ENCODE results near the gene ANKDD1B.

The ANKDD1B gene

DNA sequence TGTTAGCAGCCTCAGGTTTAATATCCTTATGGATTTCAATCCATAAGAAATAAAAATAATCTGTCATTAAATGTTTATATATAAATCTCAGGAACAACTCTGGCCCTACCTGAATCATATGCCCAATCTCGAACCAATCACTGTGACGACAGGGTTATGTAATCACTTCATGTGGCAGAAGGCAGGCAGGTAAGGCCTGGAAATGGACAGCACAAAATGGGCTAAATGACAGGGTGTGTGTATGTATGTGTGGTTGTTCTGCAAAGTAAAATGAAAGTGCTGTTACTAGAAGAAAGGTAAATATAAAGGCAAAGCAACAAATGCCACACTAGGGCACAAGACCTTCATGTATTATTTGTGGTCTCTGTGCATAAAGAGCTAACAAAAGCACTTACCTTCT, 19.6 kb downstream of the ANKDD1B start:
- Histone ChIP-seq H3F3A (ENCODE audit: insufficient read depth) (no peaks in the 10 kb centered on the region), H2AFZ (ENCODE audit: low read depth, low read length, severe bottlenecking) (no peak overlapping the region), H3K27me3 (ENCODE audit: low read length) (no peaks in the 10 kb centered on the region), H3K27ac (ENCODE audit: low read depth, low read length) (no peak overlapping the region), H3K9ac (ENCODE audit: low read length) (no peak overlapping the region), H3K4me2 (ENCODE audit: low read depth, low read length, poor library complexity, severe bottlenecking) (no peak overlapping the region), H3K36me3 (ENCODE audit: low read length) (no peaks in the 10 kb centered on the region), H3K79me2 (ENCODE audit: insufficient read depth, low read length) (no peaks in the 10 kb centered on the region), H3K4me3 (ENCODE audit: insufficient read depth, low read length, poor library complexity, severe bottlenecking) (no peak overlapping the region), H3K9me3 (ENCODE audit: insufficient read depth, low read length) (no peaks in the 10 kb centered on the region), H4K20me1 (ENCODE audit: low read depth, low read length) (no peaks in the 10 kb centered on the region), H3K9me2 (replicated peaks; ENCODE audit: insufficient read depth, low read length) (no peaks in the 10 kb centered on the region)
- no peak for TF ChIP-seq EZH2phosphoT487 (conservative IDR thresholded peaks at IDR 0.05; ENCODE audit: low read length)

DNA sequence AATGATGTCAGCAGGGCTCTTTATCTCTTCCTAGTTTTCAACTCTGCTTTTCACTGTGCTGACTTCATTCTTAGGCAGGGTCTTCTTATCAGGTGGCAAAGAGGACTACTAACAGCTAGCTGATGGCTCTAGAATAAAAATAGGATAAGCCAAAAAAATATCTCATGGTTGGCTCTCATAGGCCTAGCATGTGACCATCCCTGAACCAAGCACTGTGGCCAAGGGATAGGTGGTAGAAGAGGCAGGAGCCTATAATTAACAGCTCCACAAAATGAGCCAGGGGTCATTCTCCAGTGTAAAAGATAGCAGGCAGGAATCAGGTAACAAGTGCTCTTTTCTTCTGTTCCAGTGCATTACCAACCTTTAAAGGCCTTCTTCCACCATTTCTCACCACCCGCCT, 21.1 kb downstream of the ANKDD1B start:
- no peaks in the 10 kb centered on the region for H3K36me3 ChIP-seq (ENCODE audit: low read length)
- no peak for TF ChIP-seq EZH2phosphoT487 (conservative IDR thresholded peaks at IDR 0.05; ENCODE audit: low read length)
- TF ChIP-seq, protein P1, sequence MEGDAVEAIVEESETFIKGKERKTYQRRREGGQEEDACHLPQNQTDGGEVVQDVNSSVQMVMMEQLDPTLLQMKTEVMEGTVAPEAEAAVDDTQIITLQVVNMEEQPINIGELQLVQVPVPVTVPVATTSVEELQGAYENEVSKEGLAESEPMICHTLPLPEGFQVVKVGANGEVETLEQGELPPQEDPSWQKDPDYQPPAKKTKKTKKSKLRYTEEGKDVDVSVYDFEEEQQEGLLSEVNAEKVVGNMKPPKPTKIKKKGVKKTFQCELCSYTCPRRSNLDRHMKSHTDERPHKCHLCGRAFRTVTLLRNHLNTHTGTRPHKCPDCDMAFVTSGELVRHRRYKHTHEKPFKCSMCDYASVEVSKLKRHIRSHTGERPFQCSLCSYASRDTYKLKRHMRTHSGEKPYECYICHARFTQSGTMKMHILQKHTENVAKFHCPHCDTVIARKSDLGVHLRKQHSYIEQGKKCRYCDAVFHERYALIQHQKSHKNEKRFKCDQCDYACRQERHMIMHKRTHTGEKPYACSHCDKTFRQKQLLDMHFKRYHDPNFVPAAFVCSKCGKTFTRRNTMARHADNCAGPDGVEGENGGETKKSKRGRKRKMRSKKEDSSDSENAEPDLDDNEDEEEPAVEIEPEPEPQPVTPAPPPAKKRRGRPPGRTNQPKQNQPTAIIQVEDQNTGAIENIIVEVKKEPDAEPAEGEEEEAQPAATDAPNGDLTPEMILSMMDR (IDR thresholded peaks at IDR 0.05; ENCODE audit: insufficient read depth, low read length, poor library complexity, severe bottlenecking) = no peak

DNA sequence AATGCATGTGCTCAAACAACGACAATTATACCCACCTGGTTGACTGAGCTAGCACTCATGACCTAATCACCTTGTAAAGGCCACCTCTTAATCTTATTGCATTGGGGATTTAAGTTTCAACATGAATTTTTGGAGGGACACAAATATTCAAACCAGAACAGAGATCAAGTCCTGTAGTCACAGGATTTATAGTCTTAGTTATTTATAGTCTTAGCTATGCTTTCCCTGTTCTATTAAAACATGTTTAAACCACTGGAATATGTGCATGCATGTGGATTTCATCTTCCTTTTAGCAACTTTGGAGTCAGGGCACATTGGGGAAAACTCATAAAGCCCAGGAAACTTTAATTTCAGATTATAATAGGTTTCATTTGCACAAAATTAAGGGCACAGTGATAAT, 26.7 kb downstream of the ANKDD1B start:
- H3K36me3 ChIP-seq (ENCODE audit: low read length) = no peaks in the 10 kb centered on the region
- no peak overlapping the region for H3K27ac ChIP-seq (ENCODE audit: low read depth, low read length)
- no peak for TF ChIP-seq EZH2phosphoT487 (conservative IDR thresholded peaks at IDR 0.05; ENCODE audit: low read length)
- TF ChIP-seq, protein P1 (IDR thresholded peaks at IDR 0.05; ENCODE audit: insufficient read depth, low read length, poor library complexity, severe bottlenecking) = no peak

More for the DNA sequence above, 21.1 kb downstream of the ANKDD1B start:
- H2AFZ ChIP-seq (ENCODE audit: low read depth, low read length, severe bottlenecking) = no peak overlapping the region
- H3K4me2 ChIP-seq (ENCODE audit: low read depth, low read length, poor library complexity, severe bottlenecking) = no peak overlapping the region
- H4K20me1 ChIP-seq (ENCODE audit: low read depth, low read length) = no peaks in the 10 kb centered on the region
- no peaks in the 10 kb centered on the region for H3K79me2 ChIP-seq (ENCODE audit: insufficient read depth, low read length)
- no peaks in the 10 kb centered on the region for H3K27me3 ChIP-seq (ENCODE audit: low read length)
- H3F3A ChIP-seq (ENCODE audit: insufficient read depth) = no peaks in the 10 kb centered on the region
- no peaks in the 10 kb centered on the region for H3K9me2 ChIP-seq (replicated peaks; ENCODE audit: insufficient read depth, low read length)
- H3K9me3 ChIP-seq (ENCODE audit: insufficient read depth, low read length) = no peaks in the 10 kb centered on the region
- H3K4me3 ChIP-seq (ENCODE audit: insufficient read depth, low read length, poor library complexity, severe bottlenecking) = no peak overlapping the region
- H3K9ac ChIP-seq (ENCODE audit: low read length) = no peak overlapping the region
- no peak overlapping the region for H3K27ac ChIP-seq (ENCODE audit: low read depth, low read length)

DNA sequence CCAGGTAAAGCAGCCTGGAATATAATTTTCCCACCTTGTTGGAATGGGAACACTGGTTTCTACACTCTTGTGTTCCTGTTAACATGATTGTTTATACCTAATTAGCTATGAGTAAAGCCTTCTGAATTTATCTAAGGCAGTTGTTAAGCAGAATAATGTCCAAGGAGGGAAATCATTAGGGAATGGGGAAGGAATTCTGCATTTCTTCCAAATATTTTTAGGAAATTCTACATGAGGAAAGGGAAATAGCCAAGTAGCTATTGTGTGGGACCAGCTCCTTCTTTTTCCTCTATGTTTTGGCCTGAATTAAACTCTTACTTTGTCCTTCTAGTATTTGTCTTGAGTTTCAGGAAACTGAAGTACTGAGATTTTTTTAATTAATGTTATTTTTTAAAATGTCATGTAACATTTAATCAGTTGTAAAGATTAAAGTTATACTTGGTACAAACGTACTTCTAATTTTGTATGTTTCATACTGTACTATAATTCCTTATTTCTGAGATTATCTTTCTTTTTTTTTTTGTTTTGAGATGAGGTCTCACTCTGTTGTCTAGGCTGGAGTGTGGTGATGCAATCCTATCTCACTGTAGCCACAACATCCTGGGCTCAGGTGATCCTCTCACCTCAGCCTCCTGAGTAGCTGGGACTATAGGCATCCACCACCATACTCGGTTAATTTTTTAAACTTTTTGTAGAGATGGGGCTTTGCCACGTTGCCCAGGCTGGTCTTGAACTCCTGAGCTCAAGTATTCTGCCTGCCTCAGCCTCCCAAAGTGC, 28.5 kb downstream of the ANKDD1B start:
- no peaks in the 10 kb centered on the region for H3F3A ChIP-seq (ENCODE audit: insufficient read depth)
- no peaks in the 10 kb centered on the region for H4K20me1 ChIP-seq (ENCODE audit: low read depth, low read length)
- H3K9ac ChIP-seq (ENCODE audit: low read length) = no peak overlapping the region
- H3K4me3 ChIP-seq (ENCODE audit: insufficient read depth, low read length, poor library complexity, severe bottlenecking) = no peak overlapping the region
- H3K9me2 ChIP-seq (replicated peaks; ENCODE audit: insufficient read depth, low read length) = no peaks in the 10 kb centered on the region
- H3K36me3 ChIP-seq (ENCODE audit: low read length) = no peaks in the 10 kb centered on the region
- no peaks in the 10 kb centered on the region for H3K79me2 ChIP-seq (ENCODE audit: insufficient read depth, low read length)
- H3K27me3 ChIP-seq (ENCODE audit: low read length) = no peaks in the 10 kb centered on the region
- no peak for TF ChIP-seq EZH2phosphoT487 (conservative IDR thresholded peaks at IDR 0.05; ENCODE audit: low read length)
- TF ChIP-seq, protein P1 (IDR thresholded peaks at IDR 0.05; ENCODE audit: insufficient read depth, low read length, poor library complexity, severe bottlenecking) = no peak
- no peak overlapping the region for H3K27ac ChIP-seq (ENCODE audit: low read depth, low read length)
- no peak overlapping the region for H2AFZ ChIP-seq (ENCODE audit: low read depth, low read length, severe bottlenecking)
- H3K4me2 ChIP-seq (ENCODE audit: low read depth, low read length, poor library complexity, severe bottlenecking) = no peak overlapping the region
- no peaks in the 10 kb centered on the region for H3K9me3 ChIP-seq (ENCODE audit: insufficient read depth, low read length)

More for the DNA sequence above, 26.7 kb downstream of the ANKDD1B start:
- Histone ChIP-seq H3K4me2 (ENCODE audit: low read depth, low read length, poor library complexity, severe bottlenecking) (no peak overlapping the region), H4K20me1 (ENCODE audit: low read depth, low read length) (no peaks in the 10 kb centered on the region), H3K9me3 (ENCODE audit: insufficient read depth, low read length) (no peaks in the 10 kb centered on the region), H3K9ac (ENCODE audit: low read length) (no peak overlapping the region), H3K27me3 (ENCODE audit: low read length) (no peaks in the 10 kb centered on the region), H2AFZ (ENCODE audit: low read depth, low read length, severe bottlenecking) (no peak overlapping the region), H3K9me2 (replicated peaks; ENCODE audit: insufficient read depth, low read length) (no peaks in the 10 kb centered on the region), H3K4me3 (ENCODE audit: insufficient read depth, low read length, poor library complexity, severe bottlenecking) (no peak overlapping the region), H3K79me2 (ENCODE audit: insufficient read depth, low read length) (no peaks in the 10 kb centered on the region), H3F3A (ENCODE audit: insufficient read depth) (no peaks in the 10 kb centered on the region)

Measured in SU-DHL-6 (cell line).